ENCODE measurements around the gene BDNF.
A peak's percentile ranks its signal among the peaks of the same experiment; 100 is the strongest.

The BDNF gene

DNA sequence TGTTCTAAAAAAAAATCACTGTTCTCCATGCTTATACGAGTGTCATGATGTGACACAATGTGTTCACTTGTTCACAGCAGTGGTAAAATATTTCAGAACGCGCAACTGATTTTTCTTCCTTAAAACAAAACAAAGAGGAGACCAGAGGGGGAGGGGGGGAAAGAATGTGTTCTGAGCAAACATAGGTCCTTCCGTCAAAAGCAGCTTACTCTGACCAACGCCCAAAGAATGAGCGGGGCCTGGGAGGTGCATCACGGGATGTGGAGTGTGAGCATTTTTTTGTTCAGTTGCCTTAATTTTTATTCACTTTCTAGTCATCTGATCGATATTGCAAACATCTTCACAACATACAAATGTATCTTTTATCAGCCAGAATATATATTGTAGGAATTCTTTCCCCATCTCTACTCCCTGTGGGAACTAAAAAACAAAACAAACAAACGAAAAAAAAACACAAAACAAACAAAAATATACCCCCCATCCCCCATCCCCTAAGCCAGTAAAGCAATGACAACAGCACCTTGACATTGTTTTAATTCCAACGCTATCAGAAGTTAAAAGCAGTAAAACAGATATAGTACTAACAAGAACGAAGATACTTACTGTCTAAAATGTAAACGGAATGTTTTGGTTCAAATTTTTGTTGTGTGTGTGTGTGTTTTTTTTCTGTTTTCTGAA, 43.3 kb downstream of the BDNF start:
- Histone ChIP-seq H2BK120ac (ENCODE audit: low read depth, low read length) (no peak overlapping the region), H3K14ac (ENCODE audit: low read length in 2 of 2) (no peak overlapping the region), H3K4ac (ENCODE audit: low read depth in 1 of 2, low read length in 2 of 2) (no peak overlapping the region), H2BK5ac (ENCODE audit: low read depth, low read length, poor library complexity, severe bottlenecking) (no peak overlapping the region), H3K18ac (ENCODE audit: low read depth in 1 of 2, low read length in 2 of 2) (no peak overlapping the region), H3K4me3 (ENCODE audit: insufficient read depth in 1 of 2, low read depth in 1 of 2, low read length in 2 of 2) (no peak overlapping the region), H3K27ac (ENCODE audit: low read length, poor library complexity, severe bottlenecking) (no peak overlapping the region), H2AK5ac (ENCODE audit: low read length, severe bottlenecking) (no peak overlapping the region), H3K79me1 (replicated peaks; ENCODE audit: low read length, poor library complexity, severe bottlenecking) (peaks cover 30% of the 10 kb centered on the region), H3K4me1 (ENCODE audit: control insufficient read depth, insufficient read depth, low read depth, low read length) (no peaks in the 10 kb centered on the region), H4K8ac (ENCODE audit: low read length) (no peak overlapping the region), H3K4me2 (ENCODE audit: low read length, poor library complexity, severe bottlenecking) (no peak overlapping the region), H3K9ac (ENCODE audit: low read length) (no peak overlapping the region), H2AFZ (ENCODE audit: low read depth, low read length) (no peak overlapping the region), H2BK15ac (ENCODE audit: low read depth, poor library complexity, severe bottlenecking) (no peak overlapping the region), H3K23ac (ENCODE audit: low read length in 2 of 2) (no peak overlapping the region), H3K36me3 (ENCODE audit: control insufficient read depth in 1 of 2, insufficient read depth in 2 of 2, low read depth in 1 of 2, low read length in 2 of 2) (peaks cover 19 to 27% of the 10 kb centered on the region in 2 experiments), H2BK12ac (ENCODE audit: low read length in 2 of 2) (no peak overlapping the region), H3K9me3 (ENCODE audit: control insufficient read depth, low read length) (no peaks in the 10 kb centered on the region), H4K91ac (ENCODE audit: low read length) (no peak overlapping the region), H3K27me3 (ENCODE audit: control insufficient read depth in 1 of 2, insufficient read depth in 1 of 2, low read length in 2 of 2) (no peaks in the 10 kb centered on the region)
- WGBS = 90% methylated on average over 11 of the region's 12 CpGs
- no peak for DNase-seq

DNA sequence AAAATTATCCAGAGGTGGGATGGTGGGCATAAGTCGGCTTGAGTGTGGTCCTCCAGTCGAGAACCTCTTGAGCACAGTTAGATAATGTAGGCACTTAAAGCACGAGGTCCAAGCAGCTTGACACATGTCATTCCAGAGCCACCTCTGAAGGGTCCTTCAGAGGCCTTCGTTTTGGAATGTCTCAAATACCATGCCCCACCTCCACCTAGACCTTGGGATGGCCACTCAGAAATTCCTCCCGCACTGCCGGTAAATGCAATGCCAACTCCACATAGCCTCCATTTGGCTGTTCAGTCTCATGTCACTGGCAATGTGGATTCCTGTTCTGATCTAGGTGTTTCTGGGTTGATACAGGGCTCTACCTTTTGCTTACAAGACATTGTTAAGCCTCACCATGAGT, 43.9 kb downstream of the BDNF start:
- H4K8ac ChIP-seq (ENCODE audit: low read length) = peak overlapping the region; percentile 12
- no peak overlapping the region for H3K23ac ChIP-seq (ENCODE audit: low read length in 2 of 2)
- no peak overlapping the region for H2BK15ac ChIP-seq (ENCODE audit: low read depth, poor library complexity, severe bottlenecking)
- 94% methylated on average over 6 of the region's 6 CpGs for WGBS
- peak overlapping the region in 1 of 2 experiments; percentile 48 for H3K18ac ChIP-seq (ENCODE audit: low read depth in 1 of 2, low read length in 2 of 2)
- H4K91ac ChIP-seq (ENCODE audit: low read length) = no peak overlapping the region
- no peak overlapping the region for H3K27ac ChIP-seq (ENCODE audit: low read length, poor library complexity, severe bottlenecking)
- H3K4me1 ChIP-seq (ENCODE audit: control insufficient read depth, insufficient read depth, low read depth, low read length) = no peaks in the 10 kb centered on the region
- no peak overlapping the region for H3K14ac ChIP-seq (ENCODE audit: low read length in 2 of 2)
- no peak overlapping the region for H3K4me2 ChIP-seq (ENCODE audit: low read length, poor library complexity, severe bottlenecking)
- peaks cover 29% of the 10 kb centered on the region for H3K79me1 ChIP-seq (replicated peaks; ENCODE audit: low read length, poor library complexity, severe bottlenecking)
- H3K9ac ChIP-seq (ENCODE audit: low read length) = no peak overlapping the region
- H2BK120ac ChIP-seq (ENCODE audit: low read depth, low read length) = no peak overlapping the region
- H2BK5ac ChIP-seq (ENCODE audit: low read depth, low read length, poor library complexity, severe bottlenecking) = no peak overlapping the region
- H3K9me3 ChIP-seq (ENCODE audit: control insufficient read depth, low read length) = no peaks in the 10 kb centered on the region
- no peak overlapping the region for H3K4me3 ChIP-seq (ENCODE audit: insufficient read depth in 1 of 2, low read depth in 1 of 2, low read length in 2 of 2)
- peak overlapping the region; percentile 42 to 45 for H2BK12ac ChIP-seq (ENCODE audit: low read length in 2 of 2)
- peaks cover 19 to 27% of the 10 kb centered on the region in 2 experiments for H3K36me3 ChIP-seq (ENCODE audit: control insufficient read depth in 1 of 2, insufficient read depth in 2 of 2, low read depth in 1 of 2, low read length in 2 of 2)
- peak overlapping the region in 1 of 2 experiments; percentile 13 for H3K4ac ChIP-seq (ENCODE audit: low read depth in 1 of 2, low read length in 2 of 2)
- no peak overlapping the region for H2AFZ ChIP-seq (ENCODE audit: low read depth, low read length)
- H3K27me3 ChIP-seq (ENCODE audit: control insufficient read depth in 1 of 2, insufficient read depth in 1 of 2, low read length in 2 of 2) = no peaks in the 10 kb centered on the region
- DNase-seq = no peak
- no peak overlapping the region for H2AK5ac ChIP-seq (ENCODE audit: low read length, severe bottlenecking)

DNA sequence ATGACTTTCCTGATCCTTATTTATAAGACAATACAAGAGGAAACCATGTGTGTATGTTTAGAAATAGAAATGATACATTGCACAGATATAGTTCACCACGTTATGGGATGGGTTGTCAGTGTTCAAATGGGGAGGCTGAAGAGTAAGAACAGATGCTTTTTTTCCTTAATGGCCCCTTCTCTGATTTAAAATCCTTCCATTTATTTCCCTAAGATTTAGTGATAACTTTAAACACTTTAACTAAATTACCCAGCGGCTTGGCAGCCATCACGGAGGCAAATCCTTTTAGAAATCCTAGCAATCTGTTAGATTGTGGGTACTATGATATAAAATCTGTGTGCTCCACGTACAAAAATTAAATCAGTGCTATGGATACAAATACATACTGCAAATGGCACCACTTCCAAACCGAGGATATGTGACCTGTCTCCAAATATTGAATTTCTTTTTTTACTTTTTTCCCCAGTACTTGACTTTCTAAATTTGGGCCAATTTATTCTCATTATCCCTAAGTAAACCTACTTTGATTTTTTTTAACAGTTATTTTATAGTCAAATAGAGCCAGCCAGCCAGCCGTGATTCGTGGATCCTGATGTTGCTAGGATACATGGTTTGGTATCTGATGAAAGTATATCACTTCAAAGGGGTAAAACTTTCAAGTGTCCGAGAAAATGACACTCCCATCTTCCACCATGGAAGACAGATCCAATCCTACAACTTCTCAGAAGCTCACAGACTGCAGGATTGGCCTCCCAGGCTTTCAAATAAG, 46.1 kb downstream of the BDNF start:
- no peak overlapping the region for H3K14ac ChIP-seq (ENCODE audit: low read length in 2 of 2)
- no peak overlapping the region for H2BK12ac ChIP-seq (ENCODE audit: low read length in 2 of 2)
- no peak overlapping the region for H4K8ac ChIP-seq (ENCODE audit: low read length)
- no peak overlapping the region for H2AK5ac ChIP-seq (ENCODE audit: low read length, severe bottlenecking)
- H3K27me3 ChIP-seq (ENCODE audit: control insufficient read depth in 1 of 2, insufficient read depth in 1 of 2, low read length in 2 of 2) = no peaks in the 10 kb centered on the region
- H3K4ac ChIP-seq (ENCODE audit: low read depth in 1 of 2, low read length in 2 of 2) = no peak overlapping the region
- no peaks in the 10 kb centered on the region for H3K4me1 ChIP-seq (ENCODE audit: control insufficient read depth, insufficient read depth, low read depth, low read length)
- H2BK120ac ChIP-seq (ENCODE audit: low read depth, low read length) = no peak overlapping the region
- no peak overlapping the region for H2AFZ ChIP-seq (ENCODE audit: low read depth, low read length)
- no peak overlapping the region for H3K4me2 ChIP-seq (ENCODE audit: low read length, poor library complexity, severe bottlenecking)
- no peak overlapping the region for H3K27ac ChIP-seq (ENCODE audit: low read length, poor library complexity, severe bottlenecking)
- H3K9me3 ChIP-seq (ENCODE audit: control insufficient read depth, low read length) = no peaks in the 10 kb centered on the region
- peaks cover 22% of the 10 kb centered on the region for H3K79me1 ChIP-seq (replicated peaks; ENCODE audit: low read length, poor library complexity, severe bottlenecking)
- no peak overlapping the region for H4K91ac ChIP-seq (ENCODE audit: low read length)
- DNase-seq = peak; percentile 36
- no peak overlapping the region for H2BK15ac ChIP-seq (ENCODE audit: low read depth, poor library complexity, severe bottlenecking)
- H3K18ac ChIP-seq (ENCODE audit: low read depth in 1 of 2, low read length in 2 of 2) = no peak overlapping the region
- H3K23ac ChIP-seq (ENCODE audit: low read length in 2 of 2) = no peak overlapping the region
- H3K4me3 ChIP-seq (ENCODE audit: insufficient read depth in 1 of 2, low read depth in 1 of 2, low read length in 2 of 2) = no peak overlapping the region
- no peak overlapping the region for H3K9ac ChIP-seq (ENCODE audit: low read length)
- H3K36me3 ChIP-seq (ENCODE audit: control insufficient read depth in 1 of 2, insufficient read depth in 2 of 2, low read depth in 1 of 2, low read length in 2 of 2) = peaks cover 19 to 27% of the 10 kb centered on the region in 2 experiments
- WGBS = 90% methylated on average over 4 of the region's 8 CpGs
- H2BK5ac ChIP-seq (ENCODE audit: low read depth, low read length, poor library complexity, severe bottlenecking) = no peak overlapping the region

DNA sequence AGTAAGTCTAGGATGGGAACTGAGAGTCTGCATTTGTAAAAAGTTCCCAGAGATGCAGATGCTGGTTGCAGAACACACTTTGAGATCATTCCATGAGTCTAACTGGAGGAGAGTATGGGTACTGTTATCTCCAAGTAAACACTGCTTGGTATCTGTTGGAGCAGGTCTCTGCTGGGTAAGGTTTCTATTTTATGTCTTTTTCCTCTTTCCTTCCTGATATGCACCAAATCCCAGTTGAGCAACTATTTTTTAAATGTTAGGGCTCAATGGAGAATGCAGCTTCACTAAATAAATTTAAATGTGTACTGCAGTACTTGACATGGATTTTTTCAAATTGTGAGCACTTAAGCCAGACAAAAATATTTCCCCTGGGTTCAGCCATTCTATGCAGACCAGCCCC, 48.5 kb downstream of the BDNF start:
- no peaks in the 10 kb centered on the region for H3K4me1 ChIP-seq (ENCODE audit: control insufficient read depth, insufficient read depth, low read depth, low read length)
- H3K23ac ChIP-seq (ENCODE audit: low read length in 2 of 2) = no peak overlapping the region
- H4K8ac ChIP-seq (ENCODE audit: low read length) = no peak overlapping the region
- no peak overlapping the region for H3K4me3 ChIP-seq (ENCODE audit: insufficient read depth in 1 of 2, low read depth in 1 of 2, low read length in 2 of 2)
- no peak overlapping the region for H2BK5ac ChIP-seq (ENCODE audit: low read depth, low read length, poor library complexity, severe bottlenecking)
- H3K79me1 ChIP-seq (replicated peaks; ENCODE audit: low read length, poor library complexity, severe bottlenecking) = peaks cover 13% of the 10 kb centered on the region
- H3K9ac ChIP-seq (ENCODE audit: low read length) = no peak overlapping the region
- H3K9me3 ChIP-seq (ENCODE audit: control insufficient read depth, low read length) = no peaks in the 10 kb centered on the region
- H3K27ac ChIP-seq (ENCODE audit: low read length, poor library complexity, severe bottlenecking) = no peak overlapping the region
- H3K4ac ChIP-seq (ENCODE audit: low read depth in 1 of 2, low read length in 2 of 2) = no peak overlapping the region
- H3K14ac ChIP-seq (ENCODE audit: low read length in 2 of 2) = no peak overlapping the region
- H2AFZ ChIP-seq (ENCODE audit: low read depth, low read length) = no peak overlapping the region
- no peak overlapping the region for H4K91ac ChIP-seq (ENCODE audit: low read length)
- peaks cover 8 to 9% of the 10 kb centered on the region in 2 experiments for H3K36me3 ChIP-seq (ENCODE audit: control insufficient read depth in 1 of 2, insufficient read depth in 2 of 2, low read depth in 1 of 2, low read length in 2 of 2)
- H2BK15ac ChIP-seq (ENCODE audit: low read depth, poor library complexity, severe bottlenecking) = no peak overlapping the region
- H3K27me3 ChIP-seq (ENCODE audit: control insufficient read depth in 1 of 2, insufficient read depth in 1 of 2, low read length in 2 of 2) = no peaks in the 10 kb centered on the region
- H2BK12ac ChIP-seq (ENCODE audit: low read length in 2 of 2) = no peak overlapping the region
- no peak overlapping the region for H2BK120ac ChIP-seq (ENCODE audit: low read depth, low read length)
- H3K18ac ChIP-seq (ENCODE audit: low read depth in 1 of 2, low read length in 2 of 2) = no peak overlapping the region
- H2AK5ac ChIP-seq (ENCODE audit: low read length, severe bottlenecking) = no peak overlapping the region
- DNase-seq = no peak
- no peak overlapping the region for H3K4me2 ChIP-seq (ENCODE audit: low read length, poor library complexity, severe bottlenecking)

Measured in mesenchymal stem cell (in vitro differentiated cells and primary cell).